ENCODE measurements around the gene LYZL2. TPM values are rescaled to one million over a fixed set of nuclear protein-coding genes. Genes with fewer than 3 reads are reported as not detected.
"Not testable (repeated sequence)": the region's sequence is repeated elsewhere in the genome, so short reads cannot be mapped to it uniquely, and the experiment has no call there.

The LYZL2 gene
- total RNA-seq, 4 donors from 2014 or later = not detected

DNA sequence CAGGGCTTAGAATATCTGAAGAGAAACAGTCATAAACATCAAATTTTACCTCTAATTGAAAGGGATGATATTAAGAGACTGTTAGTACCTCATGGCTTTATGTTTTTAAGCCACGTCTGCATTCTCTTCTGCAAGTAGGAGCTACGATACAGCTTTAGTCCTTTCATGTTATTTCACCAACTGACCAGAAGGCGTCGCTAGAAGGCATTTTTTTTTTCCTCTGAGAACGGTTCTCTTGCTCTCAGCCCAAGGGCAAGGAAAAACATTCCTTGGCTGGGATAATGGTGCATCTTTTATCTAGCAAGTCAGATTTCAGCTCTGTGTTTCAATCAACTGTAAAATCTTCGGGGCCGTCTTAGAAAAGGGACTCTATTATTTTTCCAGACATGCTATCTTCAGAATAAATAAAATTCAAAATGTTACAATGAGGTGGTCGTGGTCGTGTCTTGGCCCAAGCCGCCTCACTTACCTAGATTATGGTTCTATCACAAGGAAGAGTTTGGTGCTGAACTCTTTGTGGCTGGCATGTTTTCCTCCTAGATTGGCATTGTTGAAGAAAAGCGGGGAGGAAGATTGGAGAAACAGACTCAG is 41.6 kb upstream of the LYZL2 start:
- intact Hi-C loops (cut with DNase I) = no loop called here
- H3K9me3 ChIP-seq = no peaks in the 10 kb centered on the region
- H3K27ac ChIP-seq = no peak overlapping the region
- DNase-seq = no peak
- H3K36me3 ChIP-seq = no peaks in the 10 kb centered on the region
- peaks cover 0 to 6% (median 0%) of the 10 kb centered on the region in 3 donors for H3K4me1 ChIP-seq
- TF ChIP-seq CTCF (IDR thresholded peaks at IDR 0.05) (peak; percentile 59 to 78 (median 71)), POLR2A (IDR thresholded peaks at IDR 0.05) (no peak)
- WGBS, 2 donors = 34 to 35% methylated on average over 11 of the region's 11 CpGs
- H3K4me3 ChIP-seq = peak overlapping the region in 3 of 4 donors; percentile 23 to 49 (median 29)
- peaks cover 0 to 11% (median 0%) of the 10 kb centered on the region in 4 donors for H3K27me3 ChIP-seq

DNA sequence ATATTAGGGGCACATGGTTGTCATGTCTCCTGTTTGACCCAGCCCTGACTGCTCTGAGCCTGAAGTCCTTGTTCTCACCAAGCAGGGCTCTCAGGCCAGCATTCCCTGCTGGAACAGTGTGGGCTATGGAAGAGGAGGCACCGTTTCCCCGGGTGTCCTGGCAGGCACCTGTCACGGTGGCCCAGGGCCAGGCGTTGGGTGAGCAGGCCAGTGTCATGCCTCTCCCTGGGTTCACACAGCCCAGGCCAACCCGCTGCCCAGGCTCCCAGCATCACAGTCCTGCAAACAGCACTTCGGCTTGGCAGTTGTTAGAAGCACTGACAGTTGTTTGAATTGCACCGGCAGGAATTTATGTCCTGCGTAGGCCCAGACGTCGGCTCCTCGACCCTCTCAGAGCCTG is 38.4 kb upstream of the LYZL2 start:
- DNase-seq = not testable (repeated sequence)

GRCh38 chr10:30663403-30663802 is 33.9 kb upstream of the LYZL2 start:
- H3K27ac ChIP-seq; H3K9me3 ChIP-seq; H3K36me3 ChIP-seq; H3K4me3 ChIP-seq; H3K4me1 ChIP-seq; DNase-seq; intact Hi-C loops (cut with DNase I): not testable (repeated sequence)
- peaks cover 0 to 11% (median 0%) of the 10 kb centered on the region in 4 donors for H3K27me3 ChIP-seq
- 67 to 82% methylated on average over 5 to 7 of the region's 7 CpGs for WGBS, 2 donors

More for the DNA sequence above, 38.4 kb upstream of the LYZL2 start:
- H3K9me3 ChIP-seq; H3K4me3 ChIP-seq; H3K36me3 ChIP-seq; H3K27ac ChIP-seq; H3K4me1 ChIP-seq; intact Hi-C loops (cut with DNase I); H3K27me3 ChIP-seq: not testable (repeated sequence)
- 61 to 74% methylated on average over 4 to 5 of the region's 11 CpGs for WGBS, 2 donors

- 58 to 85% methylated on average over 5 to 6 of the region's 6 CpGs for WGBS, 2 donors
- no peaks in the 10 kb centered on the region for H3K36me3 ChIP-seq
- intact Hi-C loops (cut with DNase I) = no loop called here
- peaks cover 0 to 14% (median 0%) of the 10 kb centered on the region in 4 donors for H3K27me3 ChIP-seq
- DNase-seq = no peak
- no peak overlapping the region for H3K4me3 ChIP-seq
- no peak overlapping the region for H3K27ac ChIP-seq
- no peak for TF ChIP-seq POLR2A (IDR thresholded peaks at IDR 0.05)
- no peak for TF ChIP-seq CTCF (IDR thresholded peaks at IDR 0.05)
- H3K9me3 ChIP-seq = no peaks in the 10 kb centered on the region
- no peaks in the 10 kb centered on the region for H3K4me1 ChIP-seq
Observed at GRCh38 chr10:30662814-30663213, 33.3 kb upstream of the LYZL2 start.

- WGBS, 2 donors = 64 to 70% methylated on average over 2 to 3 of the region's 3 CpGs
- H3K36me3 ChIP-seq; intact Hi-C loops (cut with DNase I); H3K4me3 ChIP-seq; DNase-seq; H3K4me1 ChIP-seq; H3K27ac ChIP-seq; H3K9me3 ChIP-seq: not testable (repeated sequence)
- H3K27me3 ChIP-seq = peaks cover 0 to 20% (median 0%) of the 10 kb centered on the region in 4 donors
Observed at GRCh38 chr10:30660314-30660713, 30.8 kb upstream of the LYZL2 start.

- Histone ChIP-seq H3K36me3 (no peaks in the 10 kb centered on the region), H3K9me3 (no peaks in the 10 kb centered on the region), H3K4me3 (no peak overlapping the region), H3K27ac (no peak overlapping the region), H3K4me1 (no peaks in the 10 kb centered on the region), H3K27me3 (peaks cover 0 to 20% (median 0%) of the 10 kb centered on the region in 4 donors)
- DNase-seq = no peak
- intact Hi-C loops (cut with DNase I) = no loop called here
- 54 to 67% methylated on average over 5 of the region's 5 CpGs for WGBS, 2 donors
- TF ChIP-seq CTCF (IDR thresholded peaks at IDR 0.05) (no peak), POLR2A (IDR thresholded peaks at IDR 0.05) (no peak)
Observed at GRCh38 chr10:30656233-30656632, 26.7 kb upstream of the LYZL2 start.

- H3K4me1 ChIP-seq; H3K27ac ChIP-seq; intact Hi-C loops (cut with DNase I); H3K4me3 ChIP-seq; DNase-seq; H3K36me3 ChIP-seq; H3K9me3 ChIP-seq: not testable (repeated sequence)
- peaks cover 0 to 20% (median 0%) of the 10 kb centered on the region in 4 donors for H3K27me3 ChIP-seq
- 69 to 75% methylated on average over 8 of the region's 8 CpGs for WGBS, 2 donors
Observed at GRCh38 chr10:30655001-30655400, 25.4 kb upstream of the LYZL2 start.

DNA sequence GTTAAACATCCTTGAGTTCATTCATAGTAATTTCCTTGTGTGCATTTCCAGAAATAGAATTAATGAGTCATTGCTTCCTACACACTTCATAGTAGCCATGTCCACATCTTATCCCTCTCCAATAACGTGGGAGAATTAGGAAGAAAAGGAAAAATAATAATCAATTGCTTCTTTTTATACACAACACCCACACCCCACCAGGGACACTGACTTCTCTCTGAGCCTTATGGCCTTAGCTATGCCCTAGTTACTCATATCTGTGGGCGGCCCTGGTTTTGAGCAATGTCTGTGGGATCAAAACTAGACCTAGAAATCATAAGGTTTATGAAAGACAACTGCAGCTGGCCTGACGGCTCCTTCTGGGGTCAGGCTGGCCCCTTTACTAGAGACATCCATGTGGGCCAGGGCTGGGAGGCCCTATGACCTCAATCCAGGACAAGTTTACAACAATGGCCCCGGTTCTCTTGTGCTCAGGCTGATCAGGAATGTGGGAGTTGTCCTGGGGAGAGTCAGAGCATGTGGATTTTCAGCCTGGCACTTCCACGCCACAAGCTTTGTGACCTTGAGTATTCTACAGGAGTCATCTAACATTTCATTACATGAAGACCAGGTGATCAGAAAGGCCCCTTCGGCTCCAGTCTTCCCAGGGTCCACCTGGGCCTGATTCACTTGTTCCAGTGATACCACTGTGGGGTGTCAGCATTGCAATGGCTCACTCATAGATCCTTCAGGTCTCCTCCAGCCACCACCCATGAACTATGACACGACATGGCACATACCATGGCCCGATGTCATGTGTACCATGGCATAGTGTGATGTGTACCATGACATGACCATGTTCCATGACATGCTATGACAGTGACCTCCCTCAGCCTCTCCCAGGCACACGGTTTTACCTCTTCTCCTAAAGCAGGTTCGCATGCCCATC is 22.2 kb upstream of the LYZL2 start:
- H3K36me3 ChIP-seq; H3K27me3 ChIP-seq; intact Hi-C loops (cut with DNase I); DNase-seq; H3K4me3 ChIP-seq; H3K9me3 ChIP-seq; H3K27ac ChIP-seq; H3K4me1 ChIP-seq: not testable (repeated sequence)
- 65 to 70% methylated on average over 6 to 8 of the region's 10 CpGs for WGBS, 2 donors

All from esophagus squamous epithelium (tissue), 5 donors.